HG02884 (cell line): ENCODE results near the gene POFUT2.
"Not testable (repeated sequence)": the region's sequence is repeated elsewhere in the genome, so short reads cannot be mapped to it uniquely, and the experiment has no call there.

ENCODE experiments used
- ATAC-seq: cut with Tn5 transposase; IDR thresholded peaks from one replicate; pipeline ENCODE4 v1.9.1; 2021; ENCODE audit warnings: mild to moderate bottlenecking, moderate library complexity; ENCODE audit not compliant: unreplicated experiment

Gene POFUT2

GRCh38 chr21:45326169-45326851, 38.6 kb upstream of the POFUT2 start:
- no peak for ATAC-seq

- ATAC-seq = no peak
These were observed 37.8 kb upstream of the POFUT2 start for GRCh38 chr21:45325206-45326168.

GRCh38 chr21:45324489-45325205, 37.0 kb upstream of the POFUT2 start:
- ATAC-seq = no peak

GRCh38 chr21:45323487-45324311, 36.0 kb upstream of the POFUT2 start:
- no peak for ATAC-seq

- ATAC-seq = no peak
These were observed 35.3 kb upstream of the POFUT2 start for GRCh38 chr21:45322960-45323461.

- no peak for ATAC-seq
These were observed 34.7 kb upstream of the POFUT2 start for GRCh38 chr21:45322231-45322959.

- no peak for ATAC-seq
These were observed 32.7 kb upstream of the POFUT2 start for GRCh38 chr21:45320261-45321025.

GRCh38 chr21:45319461-45320211, 31.9 kb upstream of the POFUT2 start:
- ATAC-seq = no peak

GRCh38 chr21:45318556-45319404, 31.1 kb upstream of the POFUT2 start:
- ATAC-seq = no peak

GRCh38 chr21:45318146-45318555, 30.5 kb upstream of the POFUT2 start:
- no peak for ATAC-seq

GRCh38 chr21:45317398-45318145, 29.9 kb upstream of the POFUT2 start:
- no peak for ATAC-seq

- no peak for ATAC-seq
These were observed 29.2 kb upstream of the POFUT2 start for GRCh38 chr21:45316871-45317397.

- ATAC-seq = not testable (repeated sequence)
These were observed 28.2 kb upstream of the POFUT2 start for GRCh38 chr21:45315676-45316470.

- no peak for ATAC-seq
These were observed 26.0 kb upstream of the POFUT2 start for GRCh38 chr21:45313682-45314081.

GRCh38 chr21:45313015-45313414, 25.3 kb upstream of the POFUT2 start:
- ATAC-seq = no peak
